ENCODE data around the gene BCL2. TPM values are rescaled to one million over a fixed set of nuclear protein-coding genes. Genes with fewer than 3 reads are reported as not detected.

Gene BCL2
- total RNA-seq, 1 experiment from 2014 or later, result 1.5 TPM

DNA sequence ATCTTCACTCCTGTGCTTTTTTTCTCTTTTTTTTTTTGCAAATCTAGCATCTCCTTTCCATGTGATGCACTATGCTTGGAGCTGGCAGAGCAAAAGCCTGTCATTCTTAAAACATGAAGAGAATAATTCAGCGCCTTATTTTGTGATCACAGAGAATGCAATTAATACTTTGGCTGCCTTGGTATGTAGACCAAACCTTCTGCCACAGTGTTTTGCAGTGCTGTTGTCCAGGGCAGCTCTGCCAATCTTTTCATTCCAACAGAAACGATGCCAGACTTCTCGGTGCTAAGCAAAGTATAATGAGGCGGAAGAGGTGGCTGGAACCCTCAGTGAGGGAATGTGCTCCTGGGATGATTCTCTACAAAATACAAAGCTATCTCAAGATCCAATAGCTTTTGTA is 25.6 kb downstream of the BCL2 start:
- no peaks in the 10 kb centered on the region for H3K27me3 ChIP-seq (ENCODE audit: low read length)
- ChIA-PET CTCF (no interaction called here), POLR2A (ENCODE audit: unreplicated experiment) (no interaction called here)
- H3K36me3 ChIP-seq (ENCODE audit: low read depth, low read length), result no peaks in the 10 kb centered on the region
- no peaks in the 10 kb centered on the region for H3F3A ChIP-seq (ENCODE audit: low read length, unreplicated experiment)
- no peaks in the 10 kb centered on the region for H3K9me3 ChIP-seq (ENCODE audit: low read length)
- no peak for TF ChIP-seq EZH2phosphoT487 (IDR thresholded peaks at IDR 0.05; ENCODE audit: borderline replicate concordance, low read length)
- TF ChIP-seq, protein P1, sequence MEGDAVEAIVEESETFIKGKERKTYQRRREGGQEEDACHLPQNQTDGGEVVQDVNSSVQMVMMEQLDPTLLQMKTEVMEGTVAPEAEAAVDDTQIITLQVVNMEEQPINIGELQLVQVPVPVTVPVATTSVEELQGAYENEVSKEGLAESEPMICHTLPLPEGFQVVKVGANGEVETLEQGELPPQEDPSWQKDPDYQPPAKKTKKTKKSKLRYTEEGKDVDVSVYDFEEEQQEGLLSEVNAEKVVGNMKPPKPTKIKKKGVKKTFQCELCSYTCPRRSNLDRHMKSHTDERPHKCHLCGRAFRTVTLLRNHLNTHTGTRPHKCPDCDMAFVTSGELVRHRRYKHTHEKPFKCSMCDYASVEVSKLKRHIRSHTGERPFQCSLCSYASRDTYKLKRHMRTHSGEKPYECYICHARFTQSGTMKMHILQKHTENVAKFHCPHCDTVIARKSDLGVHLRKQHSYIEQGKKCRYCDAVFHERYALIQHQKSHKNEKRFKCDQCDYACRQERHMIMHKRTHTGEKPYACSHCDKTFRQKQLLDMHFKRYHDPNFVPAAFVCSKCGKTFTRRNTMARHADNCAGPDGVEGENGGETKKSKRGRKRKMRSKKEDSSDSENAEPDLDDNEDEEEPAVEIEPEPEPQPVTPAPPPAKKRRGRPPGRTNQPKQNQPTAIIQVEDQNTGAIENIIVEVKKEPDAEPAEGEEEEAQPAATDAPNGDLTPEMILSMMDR (conservative IDR thresholded peaks at IDR 0.05; ENCODE audit: low read depth, low read length), result no peak
- TF ChIP-seq EZH2 (IDR thresholded peaks at IDR 0.05; ENCODE audit: low read length, unreplicated experiment), result no peak
- no peak overlapping the region for H3K4me3 ChIP-seq (ENCODE audit: low read length)
- H3K9ac ChIP-seq (ENCODE audit: low read length), result no peak overlapping the region
- no peaks in the 10 kb centered on the region for H3K79me2 ChIP-seq (ENCODE audit: low read length)
- no peaks in the 10 kb centered on the region for H4K20me1 ChIP-seq (ENCODE audit: low read length)
- no peak overlapping the region for H3K27ac ChIP-seq (ENCODE audit: low read length)
- no peak overlapping the region for H2AFZ ChIP-seq (ENCODE audit: low read length)
- no peak for ATAC-seq
- no TSS peak for BruUV-seq (replicated peaks)
- intact Hi-C loops (cut with micrococcal nuclease), result no loop called here
- no peaks in the 10 kb centered on the region for H3K9me2 ChIP-seq (replicated peaks; ENCODE audit: low read length)
- no peak overlapping the region for H3K4me2 ChIP-seq (ENCODE audit: low read length)
- DNase-seq, result no peak
- H3K4me1 ChIP-seq (ENCODE audit: insufficient read depth, low read length), result no peaks in the 10 kb centered on the region

DNA sequence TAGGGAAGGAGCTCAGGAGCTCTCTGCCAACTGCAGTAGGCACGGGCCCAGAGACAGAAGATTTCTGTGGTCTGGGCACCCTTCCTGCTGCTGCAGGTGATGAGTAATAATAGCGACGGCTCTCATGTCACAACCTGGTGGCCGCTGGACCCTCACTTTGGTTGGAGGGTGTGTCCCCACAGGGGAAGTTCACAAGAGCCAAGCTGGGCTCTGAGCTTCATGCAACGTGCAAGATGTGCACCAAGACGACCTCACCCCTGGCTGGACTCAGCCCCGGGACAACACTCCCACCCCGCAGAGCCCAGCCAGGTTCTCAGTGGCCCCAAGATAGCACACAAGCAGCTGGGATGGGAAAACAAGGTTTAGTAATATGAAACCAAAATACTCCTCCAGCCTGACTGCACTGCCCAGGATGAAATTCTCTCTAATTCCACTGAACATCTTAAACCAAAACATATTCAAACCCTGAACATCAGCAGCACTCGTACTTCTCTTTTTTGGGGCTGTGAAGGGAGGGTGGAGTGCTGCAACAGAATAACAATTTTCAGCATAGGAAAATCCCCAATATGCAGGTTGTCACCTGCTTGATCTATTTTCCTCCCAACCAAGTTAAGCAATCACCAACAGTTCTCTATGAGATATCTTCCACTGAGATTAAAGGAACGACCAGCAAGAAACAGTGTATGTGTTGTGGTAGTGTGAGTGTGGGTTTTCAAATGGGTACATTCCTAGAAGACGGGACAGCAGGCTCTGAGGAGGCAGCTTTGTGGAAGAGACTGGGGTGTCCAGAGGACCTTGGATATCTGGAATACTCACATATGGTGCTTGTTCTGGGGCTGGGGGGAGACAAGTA is 26.5 kb downstream of the BCL2 start:
- H3K36me3 ChIP-seq (ENCODE audit: low read depth, low read length), result no peaks in the 10 kb centered on the region
- ATAC-seq (no peak), DNase-seq (no peak)
- H3K9me3 ChIP-seq (ENCODE audit: low read length), result no peaks in the 10 kb centered on the region
- H3K4me2 ChIP-seq (ENCODE audit: low read length), result no peak overlapping the region
- no peaks in the 10 kb centered on the region for H4K20me1 ChIP-seq (ENCODE audit: low read length)
- H3K4me1 ChIP-seq (ENCODE audit: insufficient read depth, low read length), result no peaks in the 10 kb centered on the region
- H3K9ac ChIP-seq (ENCODE audit: low read length), result no peak overlapping the region
- no peak for TF ChIP-seq EZH2 (IDR thresholded peaks at IDR 0.05; ENCODE audit: low read length, unreplicated experiment)
- TF ChIP-seq EZH2phosphoT487 (IDR thresholded peaks at IDR 0.05; ENCODE audit: borderline replicate concordance, low read length), result no peak
- TF ChIP-seq, protein P1 (conservative IDR thresholded peaks at IDR 0.05; ENCODE audit: low read depth, low read length), result no peak
- no peaks in the 10 kb centered on the region for H3F3A ChIP-seq (ENCODE audit: low read length, unreplicated experiment)
- CTCF ChIA-PET, result interaction anchor here (0.6 kb wide), 1 partner anchor 73 kb away, joined by 6 read pairs; no protein-coding TSS in a partner anchor
- no peak overlapping the region for H3K4me3 ChIP-seq (ENCODE audit: low read length)
- no peak overlapping the region for H3K27ac ChIP-seq (ENCODE audit: low read length)
- H2AFZ ChIP-seq (ENCODE audit: low read length), result no peak overlapping the region
- intact Hi-C loops (cut with micrococcal nuclease), result no loop called here
- no peaks in the 10 kb centered on the region for H3K79me2 ChIP-seq (ENCODE audit: low read length)
- H3K9me2 ChIP-seq (replicated peaks; ENCODE audit: low read length), result no peaks in the 10 kb centered on the region
- BruUV-seq (replicated peaks), result no TSS peak
- POLR2A ChIA-PET (ENCODE audit: unreplicated experiment), result no interaction called here
- no peaks in the 10 kb centered on the region for H3K27me3 ChIP-seq (ENCODE audit: low read length)

DNA sequence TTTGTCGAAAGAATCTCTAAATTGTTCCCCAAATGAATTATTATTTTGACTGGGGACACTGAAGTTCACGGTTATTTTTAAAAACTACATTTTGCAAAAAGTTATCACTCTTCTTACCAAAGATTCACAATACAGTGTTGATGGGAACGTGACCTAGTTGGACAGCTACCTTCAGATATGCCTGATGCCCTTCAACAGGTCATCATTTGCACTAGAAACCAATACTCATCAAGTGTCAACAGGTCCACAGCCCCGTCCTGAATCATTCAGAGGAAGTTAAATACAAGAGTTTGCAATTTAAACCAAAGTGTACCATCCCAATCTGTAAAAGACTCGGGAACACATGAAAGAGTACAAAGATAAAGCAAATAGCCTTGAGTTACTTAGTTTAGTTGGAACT is 28.3 kb downstream of the BCL2 start:
- no peaks in the 10 kb centered on the region for H3K36me3 ChIP-seq (ENCODE audit: low read depth, low read length)
- no peaks in the 10 kb centered on the region for H3K9me2 ChIP-seq (replicated peaks; ENCODE audit: low read length)
- H3K4me2 ChIP-seq (ENCODE audit: low read length), result no peak overlapping the region
- no peak for ATAC-seq
- H3K27me3 ChIP-seq (ENCODE audit: low read length), result peaks cover 8% of the 10 kb centered on the region; the same call in 1 of the 2 replicates
- DNase-seq, result no peak
- no peaks in the 10 kb centered on the region for H3K79me2 ChIP-seq (ENCODE audit: low read length)
- no peaks in the 10 kb centered on the region for H3K4me1 ChIP-seq (ENCODE audit: insufficient read depth, low read length)
- POLR2A ChIA-PET (ENCODE audit: unreplicated experiment), result no interaction called here
- intact Hi-C loops (cut with micrococcal nuclease), result no loop called here
- no peak overlapping the region for H3K27ac ChIP-seq (ENCODE audit: low read length)
- H3K9me3 ChIP-seq (ENCODE audit: low read length), result no peaks in the 10 kb centered on the region
- CTCF ChIA-PET, result no interaction called here
- no peak overlapping the region for H3K4me3 ChIP-seq (ENCODE audit: low read length)
- no TSS peak for BruUV-seq (replicated peaks)
- H3F3A ChIP-seq (ENCODE audit: low read length, unreplicated experiment), result no peaks in the 10 kb centered on the region
- no peak overlapping the region for H2AFZ ChIP-seq (ENCODE audit: low read length)
- no peak overlapping the region for H3K9ac ChIP-seq (ENCODE audit: low read length)
- no peaks in the 10 kb centered on the region for H4K20me1 ChIP-seq (ENCODE audit: low read length)
- TF ChIP-seq EZH2 (IDR thresholded peaks at IDR 0.05; ENCODE audit: low read length, unreplicated experiment) (no peak), EZH2phosphoT487 (IDR thresholded peaks at IDR 0.05; ENCODE audit: borderline replicate concordance, low read length) (no peak)
- TF ChIP-seq, protein P1 (conservative IDR thresholded peaks at IDR 0.05; ENCODE audit: low read depth, low read length), result no peak
